ENCODE data around the gene GATB. TPM values are rescaled to one million over a fixed set of nuclear protein-coding genes. Genes with fewer than 3 reads are reported as not detected.

The GATB gene
- total and polyA plus RNA-seq, 3 experiments from 2014 or later, result 12.3 to 29.6 (median 27.0) TPM

- no peak overlapping the region for H3K27ac Mint-ChIP-seq
- POLR2A ChIA-PET, result no interaction called here
- no peak overlapping the region for H3K4me3 Mint-ChIP-seq
Observed at GRCh38 chr4:151665785-151666127, 95.1 kb downstream of the GATB start.

DNA sequence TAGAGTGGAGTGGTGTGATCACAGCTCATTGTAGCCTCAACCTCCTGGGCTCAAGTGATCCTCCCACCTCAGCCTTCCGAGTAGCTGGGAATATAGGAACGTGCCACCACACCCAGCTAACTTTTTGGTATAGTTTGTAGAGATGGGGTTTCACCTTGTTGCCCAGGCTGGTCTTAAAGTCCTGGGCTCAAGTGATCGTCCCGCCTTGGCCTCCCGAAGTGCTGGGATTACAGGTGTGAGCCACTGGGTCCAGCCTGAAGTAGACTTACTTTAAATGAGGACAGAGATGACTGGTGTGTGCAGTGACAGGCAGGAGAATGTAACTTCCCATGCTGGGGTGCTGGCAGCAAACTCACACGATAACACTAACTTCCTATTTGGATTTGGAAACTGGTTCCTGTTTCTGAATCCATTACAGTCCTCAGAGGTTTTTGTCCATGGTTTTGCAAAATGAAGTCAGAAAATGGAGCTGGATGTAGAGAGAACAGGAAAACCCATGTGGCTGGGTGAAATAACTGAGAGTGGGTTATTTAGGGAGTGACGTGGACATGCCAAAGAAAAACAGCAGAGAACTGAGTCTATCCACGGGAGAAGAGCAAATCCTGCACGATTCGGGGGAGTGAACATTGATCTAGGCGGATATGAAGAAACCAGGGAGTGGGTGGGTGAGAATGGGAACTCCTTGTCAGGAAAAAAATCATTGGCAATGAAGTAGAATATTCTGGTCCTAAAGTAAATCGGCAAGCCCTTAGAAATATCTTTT lies 95.6 kb downstream of the GATB start:
- no peak for DNase-seq

More at GRCh38 chr4:151665785-151666127, 95.1 kb downstream of the GATB start:
- CTCF ChIA-PET, result no interaction called here
- H3K4me1 ChIP-seq (ENCODE audit: insufficient read depth, low read length), result no peaks in the 10 kb centered on the region
- H3K4me3 ChIP-seq (ENCODE audit: low read length), result no peak overlapping the region
- H3K36me3 Mint-ChIP-seq, result no peaks in the 10 kb centered on the region
- no peaks in the 10 kb centered on the region for H3K9me3 Mint-ChIP-seq
- peaks cover 0 to 1% of the 10 kb centered on the region in 2 donors for H3K27me3 Mint-ChIP-seq
- no peaks in the 10 kb centered on the region for H3K36me3 ChIP-seq (ENCODE audit: insufficient read depth, low read length)
- H3K27me3 ChIP-seq (ENCODE audit: insufficient read depth, low read length, poor library complexity, severe bottlenecking), result no peaks in the 10 kb centered on the region
- H3K4me1 Mint-ChIP-seq, result no peaks in the 10 kb centered on the region
- no peak overlapping the region for H3K27ac ChIP-seq (ENCODE audit: low read depth, low read length)
- no peaks in the 10 kb centered on the region for H3K9me3 ChIP-seq (ENCODE audit: low read length)
- no peak for DNase-seq

GRCh38 chr4:151664289-151664688 lies 96.5 kb downstream of the GATB start:
- Histone ChIP-seq H3K9me3 (ENCODE audit: low read length) (no peaks in the 10 kb centered on the region), H3K4me3 (ENCODE audit: low read length) (no peak overlapping the region), H3K27ac (ENCODE audit: low read depth, low read length) (no peak overlapping the region), H3K27me3 (ENCODE audit: insufficient read depth, low read length, poor library complexity, severe bottlenecking) (no peaks in the 10 kb centered on the region), H3K36me3 (ENCODE audit: insufficient read depth, low read length) (no peaks in the 10 kb centered on the region), H3K4me1 (ENCODE audit: insufficient read depth, low read length) (peaks cover 7% of the 10 kb centered on the region)
- Mint-ChIP-seq H3K36me3 (no peaks in the 10 kb centered on the region), H3K27me3 (peaks cover 0 to 1% of the 10 kb centered on the region in 2 donors), H3K4me1 (peaks cover 0 to 5% (median 5%) of the 10 kb centered on the region in 3 donors), H3K27ac (peak overlapping the region in 1 of 8 donors; percentile 47), H3K4me3 (no peak overlapping the region), H3K9me3 (no peaks in the 10 kb centered on the region)
- CTCF ChIA-PET, result no interaction called here
- DNase-seq, result no peak
- POLR2A ChIA-PET, result no interaction called here

More for the DNA sequence above, 95.6 kb downstream of the GATB start:
- no peaks in the 10 kb centered on the region for H3K4me1 Mint-ChIP-seq
- Histone ChIP-seq H3K4me1 (ENCODE audit: insufficient read depth, low read length) (no peaks in the 10 kb centered on the region), H3K36me3 (ENCODE audit: insufficient read depth, low read length) (no peaks in the 10 kb centered on the region), H3K27me3 (ENCODE audit: insufficient read depth, low read length, poor library complexity, severe bottlenecking) (no peaks in the 10 kb centered on the region), H3K9me3 (ENCODE audit: low read length) (no peaks in the 10 kb centered on the region), H3K4me3 (ENCODE audit: low read length) (no peak overlapping the region), H3K27ac (ENCODE audit: low read depth, low read length) (no peak overlapping the region)
- POLR2A ChIA-PET, result no interaction called here
- no peaks in the 10 kb centered on the region for H3K36me3 Mint-ChIP-seq
- no peaks in the 10 kb centered on the region for H3K9me3 Mint-ChIP-seq
- no peak overlapping the region for H3K27ac Mint-ChIP-seq
- peaks cover 0 to 1% of the 10 kb centered on the region in 2 donors for H3K27me3 Mint-ChIP-seq
- CTCF ChIA-PET, result no interaction called here
- H3K4me3 Mint-ChIP-seq, result no peak overlapping the region

- no peak for DNase-seq
- no peaks in the 10 kb centered on the region for H3K36me3 ChIP-seq (ENCODE audit: insufficient read depth, low read length)
- H3K27me3 ChIP-seq (ENCODE audit: insufficient read depth, low read length, poor library complexity, severe bottlenecking), result no peaks in the 10 kb centered on the region
- Mint-ChIP-seq H3K4me1 (peaks cover 3 to 10% (median 9%) of the 10 kb centered on the region in 3 donors), H3K27ac (no peak overlapping the region), H3K27me3 (peaks cover 0 to 1% of the 10 kb centered on the region in 2 donors), H3K9me3 (no peaks in the 10 kb centered on the region), H3K36me3 (no peaks in the 10 kb centered on the region), H3K4me3 (no peak overlapping the region)
- peaks cover 14% of the 10 kb centered on the region for H3K4me1 ChIP-seq (ENCODE audit: insufficient read depth, low read length)
- ChIA-PET CTCF (no interaction called here), POLR2A (no interaction called here)
- no peaks in the 10 kb centered on the region for H3K9me3 ChIP-seq (ENCODE audit: low read length)
- H3K27ac ChIP-seq (ENCODE audit: low read depth, low read length), result no peak overlapping the region
- no peak overlapping the region for H3K4me3 ChIP-seq (ENCODE audit: low read length)
Observed at GRCh38 chr4:151663109-151663508, 97.7 kb downstream of the GATB start.

- Histone ChIP-seq H3K4me1 (ENCODE audit: insufficient read depth, low read length) (peaks cover 14% of the 10 kb centered on the region), H3K9me3 (ENCODE audit: low read length) (no peaks in the 10 kb centered on the region), H3K4me3 (ENCODE audit: low read length) (no peak overlapping the region), H3K36me3 (ENCODE audit: insufficient read depth, low read length) (no peaks in the 10 kb centered on the region), H3K27me3 (ENCODE audit: insufficient read depth, low read length, poor library complexity, severe bottlenecking) (no peaks in the 10 kb centered on the region), H3K27ac (ENCODE audit: low read depth, low read length) (no peak overlapping the region)
- ChIA-PET POLR2A (no interaction called here), CTCF (no interaction called here)
- DNase-seq, result no peak
- H3K36me3 Mint-ChIP-seq, result peaks cover 0 to 1% (median 0%) of the 10 kb centered on the region in 3 donors
- peaks cover 3 to 10% (median 9%) of the 10 kb centered on the region in 3 donors for H3K4me1 Mint-ChIP-seq
- no peaks in the 10 kb centered on the region for H3K9me3 Mint-ChIP-seq
- no peak overlapping the region for H3K4me3 Mint-ChIP-seq
- peaks cover 0 to 1% of the 10 kb centered on the region in 2 donors for H3K27me3 Mint-ChIP-seq
- H3K27ac Mint-ChIP-seq, result no peak overlapping the region
Observed at GRCh38 chr4:151661873-151662272, 98.9 kb downstream of the GATB start.

DNA sequence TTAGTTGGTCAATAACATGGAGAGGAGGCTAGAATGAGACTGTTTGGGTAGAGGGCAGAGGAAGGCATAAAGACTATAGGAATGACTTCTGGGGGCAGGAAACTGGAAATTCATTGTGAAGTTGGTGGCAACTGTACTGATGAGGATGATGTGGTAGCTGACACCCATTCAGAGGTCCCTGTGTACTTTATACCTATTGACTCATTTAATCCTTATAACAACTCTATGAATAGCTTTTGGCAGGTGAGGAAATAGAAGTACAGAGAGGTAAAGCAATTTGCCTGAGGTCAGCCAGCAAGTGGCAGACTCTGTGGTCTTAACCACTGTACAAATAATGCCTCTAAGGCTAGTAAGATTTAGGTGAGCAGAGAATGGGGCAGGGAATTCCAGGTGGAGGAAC lies 100.1 kb downstream of the GATB start:
- Mint-ChIP-seq H3K9me3 (no peaks in the 10 kb centered on the region), H3K36me3 (peaks cover 0 to 4% (median 0%) of the 10 kb centered on the region in 3 donors), H3K27me3 (peaks cover 0 to 1% of the 10 kb centered on the region in 2 donors), H3K27ac (peak overlapping the region in 2 of 8 donors; percentile 9 to 46), H3K4me3 (no peak overlapping the region), H3K4me1 (peaks cover 3 to 10% (median 9%) of the 10 kb centered on the region in 3 donors)
- Histone ChIP-seq H3K27me3 (ENCODE audit: insufficient read depth, low read length, poor library complexity, severe bottlenecking) (no peaks in the 10 kb centered on the region), H3K4me1 (ENCODE audit: insufficient read depth, low read length) (peaks cover 14% of the 10 kb centered on the region), H3K9me3 (ENCODE audit: low read length) (no peaks in the 10 kb centered on the region), H3K36me3 (ENCODE audit: insufficient read depth, low read length) (no peaks in the 10 kb centered on the region), H3K27ac (ENCODE audit: low read depth, low read length) (no peak overlapping the region), H3K4me3 (ENCODE audit: low read length) (no peak overlapping the region)
- ChIA-PET POLR2A (no interaction called here), CTCF (no interaction called here)
- no peak for DNase-seq

DNA sequence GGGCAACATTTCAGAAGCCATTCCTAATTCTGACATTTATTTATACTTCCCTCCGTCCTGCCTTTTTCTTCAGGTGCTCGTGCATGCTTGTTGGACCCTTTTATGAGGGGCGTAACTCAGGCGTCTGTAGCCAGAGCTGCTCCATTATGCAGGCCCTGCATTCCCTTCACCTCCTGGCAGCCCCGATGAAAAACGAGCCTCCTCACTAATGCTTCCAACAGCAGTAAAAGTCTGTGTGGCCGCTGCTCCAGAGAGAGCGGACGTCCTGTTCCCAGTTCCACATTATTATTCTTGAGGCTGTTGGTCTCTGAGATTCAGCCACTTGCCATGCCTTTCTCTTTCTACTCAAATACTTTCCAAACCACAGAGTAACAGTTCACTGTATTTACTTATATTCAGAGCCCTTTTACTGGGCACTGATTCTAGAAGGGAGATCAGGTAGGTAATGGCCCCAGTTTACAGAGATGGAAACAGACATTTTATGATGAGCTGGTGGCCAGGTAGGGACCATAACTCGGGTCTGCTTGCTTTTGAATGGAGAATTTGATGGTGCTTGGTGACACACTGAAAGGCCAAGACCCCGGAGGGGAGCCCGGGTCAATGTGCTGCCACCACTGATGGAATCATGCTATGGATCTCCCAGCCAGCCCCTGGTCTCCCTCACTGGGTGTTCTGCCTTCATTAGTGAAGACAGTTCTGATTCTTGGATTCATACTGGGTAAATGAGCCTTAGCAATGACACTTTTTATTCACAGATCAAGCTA lies 101.0 kb downstream of the GATB start:
- POLR2A ChIA-PET, result no interaction called here
- CTCF ChIA-PET, result no interaction called here
- no peaks in the 10 kb centered on the region for H3K9me3 Mint-ChIP-seq

DNA sequence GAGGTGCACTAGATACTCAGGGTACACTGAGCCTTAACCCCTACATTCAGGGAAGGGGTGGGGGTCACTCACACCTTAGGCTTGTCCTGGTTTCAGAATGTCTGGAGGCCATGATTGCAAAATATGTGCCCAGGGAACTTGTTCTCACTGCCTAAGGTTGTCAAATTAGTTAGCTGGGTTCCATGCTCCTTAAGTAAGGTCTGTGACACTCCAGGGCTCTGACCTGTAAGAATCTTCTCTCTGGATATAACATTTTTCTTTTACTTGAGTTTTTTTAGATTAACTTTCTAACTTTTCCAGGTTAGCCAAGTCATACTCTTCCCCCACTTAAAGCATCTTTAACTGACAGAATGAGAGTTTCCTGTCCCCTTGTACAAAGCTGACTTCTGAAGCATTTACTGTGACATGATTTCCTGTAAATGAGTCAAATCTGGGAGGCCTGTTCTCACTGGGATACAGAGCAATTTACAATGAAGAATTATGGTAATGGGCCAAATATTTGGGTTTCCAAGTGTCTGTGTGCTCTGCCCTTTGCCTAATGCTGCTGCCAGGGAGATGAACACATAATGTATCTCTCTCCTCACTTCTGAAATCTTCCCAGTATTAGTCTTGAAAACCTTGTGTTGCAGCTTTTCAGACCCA lies 101.7 kb downstream of the GATB start:
- H3K9me3 ChIP-seq (ENCODE audit: low read length), result no peaks in the 10 kb centered on the region
- H3K36me3 ChIP-seq (ENCODE audit: insufficient read depth, low read length), result no peaks in the 10 kb centered on the region
- Mint-ChIP-seq H3K36me3 (peaks cover 0 to 4% (median 0%) of the 10 kb centered on the region in 3 donors), H3K9me3 (no peaks in the 10 kb centered on the region), H3K4me1 (peaks cover 3 to 10% (median 9%) of the 10 kb centered on the region in 3 donors), H3K27me3 (no peaks in the 10 kb centered on the region), H3K4me3 (no peak overlapping the region), H3K27ac (peak overlapping the region in 2 of 8 donors; percentile 23 to 30)
- H3K27me3 ChIP-seq (ENCODE audit: insufficient read depth, low read length, poor library complexity, severe bottlenecking), result no peaks in the 10 kb centered on the region
- POLR2A ChIA-PET, result no interaction called here
- H3K4me3 ChIP-seq (ENCODE audit: low read length), result no peak overlapping the region
- CTCF ChIA-PET, result interaction anchor here (1.1 kb wide), 1 partner anchor 10 kb away, joined by 3 read pairs; no protein-coding TSS in a partner anchor
- H3K4me1 ChIP-seq (ENCODE audit: insufficient read depth, low read length), result peaks cover 14% of the 10 kb centered on the region
- no peak overlapping the region for H3K27ac ChIP-seq (ENCODE audit: low read depth, low read length)
- DNase-seq, result no peak

More for the DNA sequence above, 101.0 kb downstream of the GATB start:
- Histone ChIP-seq H3K4me3 (ENCODE audit: low read length) (no peak overlapping the region), H3K4me1 (ENCODE audit: insufficient read depth, low read length) (peaks cover 14% of the 10 kb centered on the region), H3K36me3 (ENCODE audit: insufficient read depth, low read length) (no peaks in the 10 kb centered on the region), H3K27ac (ENCODE audit: low read depth, low read length) (no peak overlapping the region), H3K27me3 (ENCODE audit: insufficient read depth, low read length, poor library complexity, severe bottlenecking) (no peaks in the 10 kb centered on the region), H3K9me3 (ENCODE audit: low read length) (no peaks in the 10 kb centered on the region)
- Mint-ChIP-seq H3K27me3 (no peaks in the 10 kb centered on the region), H3K4me1 (peaks cover 3 to 10% (median 9%) of the 10 kb centered on the region in 3 donors), H3K27ac (peak overlapping the region in 2 of 8 donors; percentile 35 to 58), H3K4me3 (no peak overlapping the region), H3K36me3 (peaks cover 0 to 4% (median 0%) of the 10 kb centered on the region in 3 donors)
- no peak for DNase-seq
